HK-2 (cell line): ENCODE results near the gene CEBPG.

ENCODE experiments used
- DNase-seq: peaks from one replicate; pipeline ENCODE4 v3.0.0-alpha.2; 2018; ENCODE audit not compliant: unreplicated experiment

Gene CEBPG

DNA sequence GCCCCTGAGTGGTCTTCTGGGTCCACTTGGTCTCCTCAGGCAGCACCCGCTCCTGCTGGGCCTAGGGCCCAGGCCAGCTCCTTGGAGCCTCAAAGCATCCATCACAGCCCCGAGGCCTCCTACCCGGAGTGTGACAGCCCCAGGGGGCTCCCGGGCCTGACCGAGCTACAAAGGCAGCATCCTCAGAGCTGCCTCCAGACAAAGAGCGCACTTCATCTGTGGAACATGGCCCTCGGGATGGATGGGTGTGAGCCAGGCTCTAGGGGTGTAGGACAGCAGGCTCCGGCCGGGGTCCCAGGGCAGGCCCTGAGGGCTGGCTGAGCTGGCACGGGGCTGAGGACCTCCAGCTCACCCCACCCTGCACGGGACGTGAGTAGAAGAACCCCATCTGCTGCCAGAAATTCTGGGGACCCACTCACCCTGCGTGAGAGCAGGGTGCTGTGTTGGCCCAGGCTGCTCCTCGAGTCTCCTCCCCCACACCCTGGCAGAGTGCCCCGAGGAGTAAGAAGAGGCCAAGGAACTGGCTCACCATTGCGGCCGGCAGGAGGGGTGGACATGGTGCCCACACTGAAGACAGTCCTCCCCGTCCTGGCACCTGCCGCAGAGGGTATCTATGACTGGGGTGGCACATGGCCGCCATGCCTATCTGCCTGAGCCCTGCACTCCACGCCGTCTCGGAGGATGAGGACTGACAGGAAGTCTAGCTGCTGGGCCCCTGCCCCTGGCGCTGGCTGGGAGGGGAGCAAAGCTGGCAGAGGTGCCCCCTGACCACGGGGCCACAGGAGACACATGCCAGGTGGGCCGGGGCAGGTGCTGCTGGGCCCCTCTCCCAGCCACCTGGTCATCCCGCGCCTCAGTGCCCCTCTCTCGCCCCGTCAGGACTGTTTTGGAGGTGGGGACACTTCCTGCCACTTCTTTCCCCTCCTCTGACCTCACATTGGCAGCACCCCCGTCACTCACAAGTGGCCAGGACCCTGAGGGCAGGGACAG, 22.3 kb downstream of the CEBPG start:
- no peak for DNase-seq

DNA sequence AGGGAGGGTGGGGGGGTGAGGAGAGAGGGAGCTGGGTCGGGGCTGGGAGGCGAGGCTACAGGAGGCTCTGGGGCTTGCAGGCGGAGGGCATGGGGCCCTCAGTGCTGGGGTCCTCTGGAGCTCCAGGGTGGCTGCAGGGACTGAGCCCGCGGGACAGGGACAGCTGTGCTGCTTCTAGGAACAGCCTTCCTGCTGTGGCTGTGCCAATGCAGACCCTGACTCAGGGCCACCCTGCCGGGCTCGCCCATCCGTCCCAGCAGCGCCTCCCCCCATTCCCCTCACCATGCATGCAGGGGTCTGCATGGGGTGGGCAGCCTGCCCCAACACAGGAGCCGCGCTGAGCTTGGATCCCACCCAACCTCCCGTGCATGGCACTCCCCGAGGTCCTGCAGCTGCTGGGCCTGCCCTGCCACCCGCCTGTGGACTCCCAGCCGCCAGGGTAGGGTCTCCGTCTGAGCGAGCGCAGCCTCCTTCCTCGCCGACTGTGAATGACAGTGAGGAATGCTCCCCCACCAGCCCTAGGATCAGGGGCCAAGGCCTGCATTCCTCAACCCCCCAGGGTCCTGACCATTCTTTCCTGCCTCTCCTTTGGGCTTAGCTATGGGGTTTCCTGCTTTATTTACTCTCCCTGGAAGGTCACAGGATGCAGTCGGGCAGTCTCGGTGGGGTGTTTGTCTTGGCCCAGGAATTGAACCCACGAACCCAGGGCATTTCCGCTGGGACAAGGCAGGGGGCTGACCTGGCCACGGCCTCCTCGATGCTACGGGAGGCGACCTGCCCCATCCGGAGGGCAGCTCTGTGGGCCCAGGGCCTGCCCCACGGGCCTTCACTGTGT, 23.4 kb downstream of the CEBPG start:
- DNase-seq = no peak

DNA sequence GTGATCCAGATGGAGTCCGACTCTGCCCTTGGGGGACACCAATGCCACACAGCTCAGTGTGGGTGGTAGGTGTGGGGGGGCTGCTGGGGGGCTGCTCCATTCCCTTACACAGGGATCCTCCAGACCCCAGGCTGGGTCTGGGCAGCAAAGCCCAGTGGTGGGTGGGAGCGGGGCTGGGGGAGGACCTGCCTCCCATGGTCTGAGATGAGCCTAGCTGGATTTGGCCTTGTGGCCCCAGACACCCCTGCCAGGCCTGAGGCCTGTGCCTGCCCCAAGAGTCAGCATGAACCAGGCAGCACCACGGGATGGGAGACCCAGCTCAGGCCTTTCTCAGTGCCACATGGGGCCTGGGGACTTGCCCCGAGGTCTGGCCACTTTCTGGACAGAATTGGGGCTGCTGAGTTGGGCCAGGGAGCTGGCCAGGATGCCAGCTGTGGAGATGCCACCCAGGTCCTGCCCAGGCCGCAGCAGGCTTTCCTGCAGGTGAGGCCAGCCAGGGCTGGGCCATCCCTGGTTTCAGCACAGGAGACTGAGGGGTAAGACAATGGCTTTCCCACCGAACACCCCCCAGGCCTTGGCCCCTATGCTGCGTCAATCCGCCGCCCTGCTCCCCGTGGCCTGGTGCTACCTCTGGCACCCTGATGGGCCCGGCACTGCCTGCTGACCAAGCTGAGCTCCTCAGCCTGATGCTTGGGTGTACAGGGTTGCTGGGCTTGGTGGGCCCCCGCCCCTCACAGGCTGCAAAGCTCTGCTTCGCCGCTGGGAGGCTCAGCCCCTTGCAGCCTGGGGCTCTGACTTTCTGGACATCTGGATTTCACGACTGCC, 24.2 kb downstream of the CEBPG start:
- DNase-seq = no peak

DNA sequence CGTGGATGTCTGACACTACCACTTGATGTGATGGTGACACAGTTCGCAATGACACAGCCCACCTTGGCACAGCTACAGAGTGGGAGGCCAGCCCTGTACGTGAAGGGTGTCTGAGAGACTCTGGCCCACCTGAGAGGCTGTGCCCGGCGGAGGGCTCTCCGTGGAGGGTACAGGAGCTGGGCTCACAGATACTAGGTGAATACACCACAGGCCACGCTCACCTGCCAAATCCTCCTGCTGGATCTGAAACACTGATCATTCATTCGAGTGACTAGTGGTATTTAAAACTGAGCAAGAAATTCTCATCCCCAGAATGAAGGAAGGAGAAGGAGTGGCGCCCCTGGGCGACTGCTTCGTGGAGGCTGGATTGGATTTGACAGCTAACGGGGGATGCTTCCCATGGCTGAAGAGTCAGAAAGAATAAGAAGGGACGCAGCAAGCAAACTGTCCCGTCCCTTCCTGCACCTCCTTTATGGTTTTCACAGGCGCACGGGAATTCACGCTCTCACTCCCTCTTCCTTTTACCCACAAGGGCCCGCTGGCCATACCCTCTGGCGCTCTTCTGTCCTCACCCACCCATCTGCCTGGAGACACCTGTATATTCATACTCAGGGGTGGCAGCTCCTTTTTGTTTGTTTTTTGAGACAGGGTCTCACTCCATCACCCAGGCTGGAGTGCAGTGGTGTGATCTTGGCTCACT, 25.0 kb downstream of the CEBPG start:
- DNase-seq = no peak

DNA sequence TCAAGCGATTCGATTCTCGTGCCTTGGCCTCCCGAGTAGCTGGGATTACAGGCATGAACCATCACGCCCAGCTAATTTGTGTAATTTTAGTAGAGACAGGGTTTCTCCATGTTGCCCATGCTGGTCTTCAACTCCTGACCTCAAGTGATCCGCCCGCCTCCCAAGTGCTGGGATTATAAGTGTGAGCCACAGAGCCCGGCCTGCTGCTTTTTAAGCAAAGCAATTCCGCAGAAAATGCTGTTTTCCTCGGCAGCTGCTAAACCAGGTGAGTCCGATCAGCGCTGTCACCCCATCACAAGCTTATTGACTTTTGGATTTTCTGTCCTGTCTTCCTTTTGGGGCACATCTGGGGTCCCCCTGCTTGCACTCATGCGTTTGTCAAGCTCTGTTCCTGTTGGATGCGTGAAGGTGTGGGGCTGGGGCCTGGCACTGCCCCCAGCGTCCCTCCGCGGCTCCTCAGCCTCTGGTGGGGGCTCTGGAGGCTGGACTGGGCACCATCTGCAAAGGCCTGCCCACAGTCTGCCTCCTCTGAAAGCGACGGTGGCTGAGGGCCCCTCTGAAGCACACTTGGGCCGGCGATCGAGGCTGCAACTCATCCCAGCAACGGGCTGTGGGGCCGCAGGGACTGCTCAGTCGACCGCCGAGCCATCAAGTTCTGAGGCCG, 25.7 kb downstream of the CEBPG start:
- no peak for DNase-seq

DNA sequence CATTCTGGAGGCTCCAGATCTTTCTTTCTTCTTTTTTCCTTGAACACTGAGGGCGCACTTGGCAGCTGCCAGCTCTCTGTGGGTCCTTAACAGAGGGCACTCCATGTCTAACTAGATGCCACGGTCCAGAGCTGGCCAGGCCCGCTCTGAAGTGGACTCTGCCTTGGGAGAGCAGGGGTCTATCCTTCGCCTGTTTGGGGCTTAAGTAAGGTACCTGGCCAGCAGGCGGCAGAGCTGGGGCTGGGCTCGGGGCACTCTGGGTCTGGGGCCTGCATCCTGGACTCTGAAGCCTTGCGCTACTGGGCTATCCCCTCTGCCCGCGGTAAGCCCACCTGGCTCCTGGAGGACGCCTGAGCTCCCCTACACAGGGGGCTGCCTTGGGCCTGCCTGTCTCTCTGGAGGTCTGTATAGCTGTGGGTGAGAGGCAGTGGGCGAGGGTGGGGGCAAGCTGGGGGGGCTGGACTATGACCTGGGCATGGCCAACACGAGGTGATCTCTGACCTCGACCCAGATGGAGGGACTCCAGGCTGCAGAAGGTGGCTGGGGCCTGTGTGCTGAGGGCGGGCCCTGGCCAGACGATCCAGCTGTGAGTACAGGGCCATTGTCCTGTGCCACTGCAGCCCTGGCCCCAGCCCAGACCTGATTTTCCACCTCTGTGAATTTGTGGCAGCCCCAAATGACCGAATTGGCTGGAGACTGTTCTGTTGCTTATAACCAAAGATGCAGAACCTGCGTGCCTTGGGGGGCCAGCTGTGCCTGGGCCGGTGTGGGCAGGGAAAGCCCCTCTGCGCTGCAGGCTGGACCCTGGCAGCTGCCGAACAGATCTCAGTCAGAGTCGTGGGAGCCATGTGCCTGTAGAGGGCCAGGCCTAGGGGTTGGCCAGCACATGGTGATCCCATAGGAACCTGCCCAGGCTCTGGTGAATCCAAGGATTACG, 26.5 kb downstream of the CEBPG start:
- DNase-seq = no peak

DNA sequence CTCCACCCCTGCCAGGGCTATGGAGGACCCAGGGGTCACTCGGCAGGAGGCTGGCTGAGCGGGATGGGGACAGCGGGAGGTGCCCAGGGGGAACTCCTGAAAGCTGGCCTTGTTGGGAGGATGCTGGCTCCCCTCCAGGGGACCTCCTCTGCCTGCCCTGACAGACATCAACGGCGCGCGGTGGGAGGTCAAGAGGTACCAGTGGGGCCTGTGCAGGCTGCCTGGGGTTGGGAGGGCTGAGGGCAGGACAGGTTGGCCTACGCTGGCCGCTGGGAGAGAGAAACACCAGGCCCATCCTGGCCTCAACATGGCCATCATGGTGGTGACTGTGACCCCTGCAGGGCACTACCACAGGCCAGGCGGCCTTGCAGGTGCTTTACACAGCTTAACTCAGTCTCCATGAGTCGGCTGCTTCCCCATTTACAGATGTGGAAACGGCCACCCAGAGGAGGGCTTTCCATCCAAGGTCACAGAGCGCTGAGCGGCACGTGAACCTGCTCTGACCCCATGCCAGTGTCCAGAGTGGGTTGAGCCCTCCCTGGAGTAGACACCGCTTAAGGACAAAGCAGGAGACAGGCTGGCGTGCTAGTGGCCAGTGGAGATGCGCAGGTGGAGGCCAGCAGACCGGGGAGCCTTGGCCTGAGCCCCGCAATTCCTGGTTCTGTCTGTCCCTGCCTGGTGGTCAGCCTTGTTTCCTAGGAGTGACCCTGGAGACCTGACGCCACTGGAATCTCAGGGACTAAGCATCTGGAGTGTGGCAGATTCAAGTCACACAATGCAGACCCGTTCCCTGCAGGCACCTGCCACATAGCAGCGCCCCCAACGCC, 27.6 kb downstream of the CEBPG start:
- DNase-seq = no peak

DNA sequence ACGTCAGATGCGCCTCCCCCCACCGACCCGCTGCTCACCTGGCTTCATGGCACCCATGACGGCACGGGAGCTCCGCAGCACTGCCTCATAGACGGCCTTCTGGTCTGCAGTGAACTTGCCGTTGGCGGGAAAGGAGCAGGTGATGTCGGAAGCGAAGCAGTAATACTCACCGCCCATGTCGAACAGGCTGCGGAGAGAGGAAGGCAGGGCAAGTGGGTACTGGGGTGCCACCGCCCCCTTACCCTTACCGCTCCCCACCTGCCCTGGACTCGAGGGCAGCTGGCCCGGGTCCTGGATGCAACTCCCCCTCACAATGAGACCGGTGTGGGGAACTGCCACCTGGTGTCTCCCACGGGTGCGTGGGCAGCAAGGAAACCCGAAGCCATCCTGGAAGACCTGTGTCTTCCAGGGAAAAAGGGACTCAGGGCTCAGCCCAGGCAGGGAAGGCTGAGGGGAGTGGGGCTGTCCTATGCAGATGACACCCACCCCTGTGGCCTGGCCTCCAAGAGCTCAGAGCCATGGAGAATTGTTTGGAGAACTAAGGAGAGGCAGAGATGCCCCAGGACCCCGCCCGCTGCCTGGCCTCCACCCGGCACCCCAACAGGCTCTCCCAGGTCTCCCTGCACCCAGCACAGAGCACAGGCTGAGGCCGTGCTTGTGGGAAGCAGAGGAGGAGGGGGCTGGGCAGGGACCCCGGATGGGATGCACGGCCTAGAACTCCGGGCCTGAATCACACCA, 28.3 kb downstream of the CEBPG start:
- no peak for DNase-seq

DNA sequence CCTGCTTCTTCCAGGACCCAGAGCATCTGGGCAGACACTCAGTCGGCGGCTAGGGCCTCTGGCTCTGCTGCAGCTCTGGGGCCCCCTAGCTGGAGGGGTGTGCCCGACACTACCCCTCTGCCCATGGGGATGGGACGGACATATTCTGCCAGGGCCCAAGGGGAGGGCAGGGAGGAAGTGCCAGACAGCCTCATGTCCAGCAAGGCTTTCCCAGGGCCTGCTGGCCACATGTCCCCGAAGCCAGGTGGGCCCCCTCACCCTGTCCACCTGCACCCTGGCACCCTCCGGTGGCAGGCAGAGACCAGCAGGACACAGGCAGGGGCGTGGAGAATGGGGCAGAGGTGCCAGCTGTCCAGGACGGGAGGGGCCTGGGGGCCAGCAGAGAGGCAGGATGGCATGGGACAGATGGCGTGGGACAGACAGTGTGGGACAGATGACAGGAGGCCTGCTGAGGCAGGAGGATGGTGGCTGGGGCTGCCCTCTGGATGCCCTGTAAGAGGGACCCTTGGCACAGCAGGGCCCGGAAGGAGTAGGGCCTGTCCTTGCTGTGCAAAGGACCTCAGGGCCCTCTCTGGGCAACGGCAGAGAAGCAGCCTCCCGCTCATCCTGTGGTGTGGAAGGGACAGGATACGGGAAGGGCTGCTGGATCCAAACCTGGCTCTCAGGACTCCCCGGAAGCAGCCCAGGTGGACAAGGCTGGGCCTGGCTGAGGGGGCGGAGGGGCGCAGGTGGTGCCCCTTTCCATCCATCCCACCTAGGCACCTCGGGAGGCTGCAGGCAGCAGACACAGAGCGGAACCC, 29.1 kb downstream of the CEBPG start:
- DNase-seq = no peak

DNA sequence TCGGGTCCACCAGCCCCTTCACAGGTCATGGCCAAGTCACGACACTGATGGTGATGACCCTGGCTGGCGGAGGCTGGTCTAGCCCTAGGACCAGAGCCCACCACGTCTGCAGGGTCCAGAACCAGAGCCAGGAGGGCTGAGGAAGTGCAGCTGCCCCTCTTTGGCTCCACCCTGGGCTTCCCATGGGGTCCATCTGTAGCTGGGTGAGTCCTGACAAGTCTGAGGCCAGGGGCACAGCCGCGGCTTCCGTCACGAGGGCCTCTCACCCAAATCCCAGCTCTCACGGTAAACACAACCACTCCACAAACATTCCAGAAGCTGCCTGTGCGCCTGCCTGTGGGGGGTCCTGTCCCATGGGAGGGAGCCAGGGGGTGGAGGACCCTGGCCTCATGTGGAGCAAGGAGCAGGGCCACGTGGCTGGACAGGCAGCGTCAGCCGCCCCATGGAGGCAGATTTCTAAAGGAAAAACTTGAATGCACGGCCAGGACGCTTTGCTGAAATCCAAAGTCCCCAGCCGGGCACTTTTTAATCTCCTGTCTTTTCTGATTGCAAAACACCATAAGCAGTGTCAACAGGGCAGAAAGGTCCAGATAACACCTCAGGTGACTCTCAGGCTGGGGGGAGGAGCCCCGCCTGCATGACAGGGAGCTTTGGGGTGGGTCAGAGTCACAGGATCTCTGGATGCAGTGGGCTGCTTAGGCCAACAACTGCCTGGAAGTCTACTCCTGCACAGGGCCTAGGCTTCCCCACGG, 29.9 kb downstream of the CEBPG start:
- no peak for DNase-seq

DNA sequence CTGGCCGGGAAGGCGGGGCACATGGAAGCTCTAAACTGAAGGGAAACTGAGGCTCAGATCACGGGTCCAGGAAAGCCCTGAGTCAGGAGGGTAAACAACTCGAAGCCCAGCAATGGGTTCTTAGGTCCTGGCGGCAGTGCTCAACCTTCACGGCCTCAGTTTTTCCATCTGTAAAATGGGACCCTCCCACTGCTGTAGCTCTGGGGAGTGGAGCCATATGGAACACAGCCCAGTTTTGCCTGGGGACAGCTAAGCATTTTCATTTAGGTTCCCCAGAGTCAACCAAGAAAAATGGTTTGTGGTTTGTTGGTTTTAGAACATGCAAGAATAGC, 30.4 kb downstream of the CEBPG start:
- DNase-seq = no peak

DNA sequence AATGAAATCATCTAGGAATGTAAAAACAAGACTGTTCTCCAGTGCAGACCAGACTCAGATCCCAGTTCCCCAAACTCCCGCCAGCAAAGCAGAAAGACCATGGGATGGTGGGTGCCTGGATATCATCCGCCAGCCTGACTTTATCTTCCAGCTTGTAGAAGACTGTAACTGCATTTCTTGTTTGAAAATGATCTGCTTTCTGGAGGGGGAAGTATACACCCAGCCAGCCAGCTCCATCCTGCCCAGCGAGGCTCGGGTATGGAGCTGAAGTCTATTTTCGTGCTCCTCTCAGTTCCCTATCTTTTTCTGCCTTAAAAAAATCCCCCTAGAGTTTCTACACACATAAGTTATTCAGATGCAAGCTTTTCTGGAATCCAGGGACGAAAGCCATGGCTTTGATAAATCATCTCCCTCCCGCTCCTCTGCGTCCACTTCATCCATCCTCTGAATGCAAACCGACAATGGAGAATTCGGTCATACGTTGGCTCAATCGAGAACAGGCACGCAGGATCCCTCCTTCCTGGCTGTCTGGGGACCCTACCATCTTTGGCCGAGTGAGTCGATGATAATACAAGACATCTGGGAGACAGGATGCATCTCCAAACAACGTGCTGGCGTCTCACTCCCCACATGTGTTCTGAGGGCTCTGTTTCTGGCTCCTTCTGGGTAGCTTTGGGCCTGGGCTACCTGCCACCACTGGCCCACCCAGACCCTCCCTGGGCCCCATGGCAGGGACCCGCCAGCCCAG, 31.2 kb downstream of the CEBPG start:
- DNase-seq = no peak

DNA sequence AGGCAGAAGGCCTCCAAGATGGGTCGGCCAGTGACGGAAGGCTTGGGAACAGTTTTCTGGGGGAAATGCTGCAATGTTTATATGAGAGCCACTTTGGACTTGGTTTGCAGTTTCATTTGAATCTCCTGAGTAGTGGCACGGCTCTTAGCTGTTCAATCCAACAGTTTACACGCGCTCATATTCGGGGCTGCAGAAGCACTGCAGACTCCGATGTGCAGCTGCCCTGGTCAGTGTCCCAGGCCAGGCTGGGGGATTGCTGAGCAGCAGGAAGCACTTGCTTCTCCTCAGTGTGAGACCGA, 31.7 kb downstream of the CEBPG start:
- DNase-seq = no peak

DNA sequence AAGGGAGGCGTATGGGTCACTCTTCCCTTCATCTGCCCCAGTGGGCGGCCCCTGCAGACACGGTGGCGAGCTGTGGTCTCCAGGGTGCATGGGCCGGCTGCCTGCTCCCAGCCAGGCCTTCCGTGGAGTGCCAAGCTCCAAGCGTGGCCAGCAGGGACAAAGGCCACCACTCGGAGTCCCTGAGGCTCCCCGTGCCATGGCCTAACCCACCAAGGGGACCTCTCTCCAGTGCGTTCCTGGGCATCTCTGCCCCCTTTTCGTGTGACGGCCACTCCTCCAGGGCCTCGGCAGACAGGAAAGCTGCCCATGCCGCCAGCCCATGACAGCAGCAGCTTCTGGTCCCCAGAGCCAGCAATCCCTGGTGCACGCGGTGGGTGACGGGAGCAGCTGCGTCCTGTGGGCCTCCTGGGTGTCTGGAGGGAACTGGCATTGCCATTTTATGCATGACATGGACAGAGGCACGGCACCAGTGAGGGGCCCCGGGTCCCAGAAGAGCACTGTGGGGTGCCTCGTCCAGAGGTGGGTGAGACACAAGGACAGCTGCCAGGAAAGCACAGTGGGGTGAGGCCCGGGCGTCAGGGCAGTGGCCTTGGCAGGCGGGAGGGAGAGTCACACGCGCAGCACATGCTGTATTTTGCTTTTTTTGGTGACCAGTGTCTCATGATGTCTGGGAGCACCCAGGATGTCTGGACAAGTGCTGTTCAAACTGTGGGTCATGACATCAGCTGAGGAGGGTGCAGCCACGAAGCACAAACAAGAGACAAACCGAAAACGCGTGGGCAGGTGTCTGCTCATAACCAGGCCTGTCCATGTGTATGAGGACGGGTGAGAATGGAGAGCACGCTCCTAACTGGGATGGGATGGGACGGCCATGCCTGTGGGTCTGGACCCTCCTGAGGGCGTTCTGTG, 32.3 kb downstream of the CEBPG start:
- no peak for DNase-seq
